ENCODE results near the gene CATSPER1. TPM values are rescaled to one million over a fixed set of nuclear protein-coding genes. Genes with fewer than 3 reads are reported as not detected.

The CATSPER1 gene
- total RNA-seq, 2 donors from 2014 or later = not detected

DNA sequence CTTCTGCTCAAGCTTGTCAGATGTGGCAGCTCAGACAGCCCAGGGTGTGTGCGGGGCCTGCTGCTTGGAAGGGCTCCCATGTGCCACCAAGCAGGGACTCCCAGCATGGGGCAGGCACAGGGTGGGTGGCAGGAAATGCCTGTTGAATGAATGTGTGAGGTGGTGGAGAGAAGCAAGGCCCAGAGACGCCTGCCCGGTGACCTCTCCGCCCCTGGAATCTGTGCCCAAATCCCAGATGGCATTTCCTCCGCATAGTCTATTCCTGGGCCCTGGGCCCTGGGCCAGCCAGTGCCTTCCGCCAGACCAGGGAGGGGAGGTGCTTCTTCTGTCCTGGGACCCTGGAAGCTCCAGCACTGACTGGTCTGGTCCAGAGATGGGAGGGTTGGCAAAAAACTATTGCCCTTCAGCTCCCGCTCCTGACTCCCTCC lies 10.8 kb downstream of the CATSPER1 start:
- H3K9ac ChIP-seq (ENCODE audit: extremely low read depth, low read length, poor library complexity, severe bottlenecking) = no peak overlapping the region
- no peaks in the 10 kb centered on the region for H3K9me3 Mint-ChIP-seq

DNA sequence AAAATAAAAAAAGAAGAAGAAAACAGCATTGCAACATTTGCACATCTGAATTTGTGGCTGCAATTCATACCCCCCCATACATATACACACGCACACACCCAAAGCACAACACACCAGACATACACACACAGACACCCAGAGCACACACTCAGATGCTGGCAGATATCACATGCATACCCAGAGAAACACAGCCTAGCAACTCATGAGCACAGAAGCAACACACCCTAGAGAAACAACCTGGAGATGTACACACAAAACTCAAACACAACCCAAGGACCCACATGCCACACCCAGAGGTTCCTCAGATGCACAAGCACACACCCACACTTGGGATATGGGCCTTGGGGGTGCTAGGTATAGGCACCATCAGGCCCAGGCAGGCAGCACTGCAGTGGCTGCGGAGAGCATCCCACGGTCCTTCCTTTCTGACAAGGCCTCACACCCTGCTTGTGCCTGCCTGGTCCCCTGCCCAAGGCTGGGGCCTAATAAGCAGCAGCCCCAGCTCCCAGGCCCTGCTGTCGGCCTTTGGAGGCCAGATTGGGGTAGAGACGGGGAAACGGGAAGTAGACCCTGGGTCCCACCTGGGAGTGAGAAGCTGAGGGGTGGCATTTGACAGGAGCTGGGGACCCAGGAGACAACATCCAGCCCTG lies 11.3 kb downstream of the CATSPER1 start:
- Histone ChIP-seq H3K27me3 (ENCODE audit: control insufficient read depth, insufficient read depth, low read length, poor library complexity, severe bottlenecking) (no peaks in the 10 kb centered on the region), H3K36me3 (ENCODE audit: control insufficient read depth, insufficient read depth, low read length) (no peaks in the 10 kb centered on the region), H3K4me1 (ENCODE audit: control insufficient read depth, insufficient read depth, low read length) (peaks cover 5% of the 10 kb centered on the region), H3K27ac (ENCODE audit: low read depth, low read length) (no peak overlapping the region), H3K4me3 (ENCODE audit: low read length) (no peak overlapping the region), H3K9me3 (ENCODE audit: control insufficient read depth, low read length) (no peaks in the 10 kb centered on the region), H3K9ac (ENCODE audit: extremely low read depth, low read length, poor library complexity, severe bottlenecking) (no peak overlapping the region)
- Mint-ChIP-seq H3K27ac (no peak overlapping the region), H3K4me3 (no peak overlapping the region), H3K9me3 (no peaks in the 10 kb centered on the region), H3K36me3 (ENCODE audit: low read depth) (no peaks in the 10 kb centered on the region), H3K27me3 (ENCODE audit: insufficient read depth) (peaks cover 8% of the 10 kb centered on the region), H3K4me1 (peaks cover 10% of the 10 kb centered on the region)
- no peak for TF ChIP-seq CTCF (conservative IDR thresholded peaks at IDR 0.05)
- WGBS, 2 experiments (ENCODE audit: insufficient coverage in 1 of 2, insufficient read length in 1 of 2) = 93 to 100% methylated on average over 1 to 6 of the region's 6 CpGs
- DNase-seq = no peak

More for the DNA sequence above, 10.8 kb downstream of the CATSPER1 start:
- no peaks in the 10 kb centered on the region for H3K27me3 ChIP-seq (ENCODE audit: control insufficient read depth, insufficient read depth, low read length, poor library complexity, severe bottlenecking)
- no peak for TF ChIP-seq CTCF (conservative IDR thresholded peaks at IDR 0.05)
- DNase-seq = no peak
- no peaks in the 10 kb centered on the region for H3K9me3 ChIP-seq (ENCODE audit: control insufficient read depth, low read length)
- H3K4me1 ChIP-seq (ENCODE audit: control insufficient read depth, insufficient read depth, low read length) = peaks cover 5% of the 10 kb centered on the region
- H3K4me3 ChIP-seq (ENCODE audit: low read length) = no peak overlapping the region
- Mint-ChIP-seq H3K4me3 (no peak overlapping the region), H3K36me3 (ENCODE audit: low read depth) (no peaks in the 10 kb centered on the region), H3K27ac (no peak overlapping the region), H3K27me3 (ENCODE audit: insufficient read depth) (peaks cover 9% of the 10 kb centered on the region), H3K4me1 (peaks cover 6% of the 10 kb centered on the region)
- no peaks in the 10 kb centered on the region for H3K36me3 ChIP-seq (ENCODE audit: control insufficient read depth, insufficient read depth, low read length)
- no peak overlapping the region for H3K27ac ChIP-seq (ENCODE audit: low read depth, low read length)
- WGBS, 2 experiments (ENCODE audit: insufficient coverage in 1 of 2, insufficient read length in 1 of 2) = 92 to 100% methylated on average over 1 to 7 of the region's 7 CpGs

DNA sequence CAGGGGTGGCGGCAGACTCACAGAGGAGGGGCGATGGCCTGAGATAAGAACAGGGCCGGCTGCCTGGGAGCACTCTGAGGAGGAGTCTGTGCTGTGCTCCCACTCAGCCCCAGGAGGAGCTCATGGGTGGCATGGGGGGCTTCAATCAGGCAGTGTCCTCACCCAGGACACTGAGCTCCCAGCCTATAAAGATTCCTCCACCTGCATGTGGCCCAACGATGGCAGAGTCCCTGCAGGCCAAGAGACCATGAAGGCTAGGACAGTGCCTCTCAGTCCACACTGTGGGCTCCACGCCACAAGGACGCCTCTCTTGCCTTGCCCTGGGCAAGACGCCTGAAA lies 12.5 kb downstream of the CATSPER1 start:
- no peaks in the 10 kb centered on the region for H3K27me3 ChIP-seq (ENCODE audit: control insufficient read depth, insufficient read depth, low read length, poor library complexity, severe bottlenecking)
- H3K36me3 Mint-ChIP-seq (ENCODE audit: low read depth) = no peaks in the 10 kb centered on the region
- no peak for TF ChIP-seq CTCF (conservative IDR thresholded peaks at IDR 0.05)
- H3K4me3 Mint-ChIP-seq = no peak overlapping the region
- no peaks in the 10 kb centered on the region for H3K9me3 Mint-ChIP-seq
- 86 to 95% methylated on average over 4 to 7 of the region's 7 CpGs for WGBS, 2 experiments (ENCODE audit: insufficient coverage in 1 of 2, insufficient read length in 1 of 2)
- H3K36me3 ChIP-seq (ENCODE audit: control insufficient read depth, insufficient read depth, low read length) = no peaks in the 10 kb centered on the region
- peaks cover 8% of the 10 kb centered on the region for H3K27me3 Mint-ChIP-seq (ENCODE audit: insufficient read depth)
- peaks cover 14% of the 10 kb centered on the region for H3K4me1 Mint-ChIP-seq
- H3K4me1 ChIP-seq (ENCODE audit: control insufficient read depth, insufficient read depth, low read length) = peaks cover 7% of the 10 kb centered on the region
- H3K27ac ChIP-seq (ENCODE audit: low read depth, low read length) = no peak overlapping the region
- no peak overlapping the region for H3K9ac ChIP-seq (ENCODE audit: extremely low read depth, low read length, poor library complexity, severe bottlenecking)
- no peak overlapping the region for H3K4me3 ChIP-seq (ENCODE audit: low read length)
- H3K27ac Mint-ChIP-seq = no peak overlapping the region
- no peaks in the 10 kb centered on the region for H3K9me3 ChIP-seq (ENCODE audit: control insufficient read depth, low read length)
- no peak for DNase-seq
